B cell (primary cell): ENCODE data around the gene CEP41. TPM values are rescaled to one million over a fixed set of nuclear protein-coding genes. Genes with fewer than 3 reads are reported as not detected.

Experiments
- ATAC-seq: fragments of 200-7000 bp; cut with Tn5 transposase; one replicate; pipeline ENCODE4 v1.10.0; 2021; ENCODE audit warnings: low read depth, mild to moderate bottlenecking, moderate number of reproducible peaks, moderate library complexity
- CTCF ChIA-PET: fragments of 350-600 bp; sonication (Branson Sonifier 250); formaldehyde crosslinking; loops from one replicate; lab custom pipeline; 2021; ENCODE audit warnings: antibody characterized with exemption, inconsistent platforms; lab: Charles Lee
- POLR2A ChIA-PET: fragments of 350-600 bp; sonication (Branson Sonifier 250); formaldehyde crosslinking; loops from one replicate; lab custom pipeline; 2021; ENCODE audit warnings: antibody characterized with exemption; lab: Charles Lee
- DNase-seq: peaks from one replicate; pipeline ENCODE4 v3.0.0; 2013
- H2AFZ ChIP-seq: 2 replicates; pipeline ENCODE4 v1.6.1; 2012; ENCODE audit warnings: mild to moderate bottlenecking, low read depth, low read length; ENCODE audit not compliant: insufficient read depth, poor library complexity, severe bottlenecking
- H3K27ac ChIP-seq, 2 donors: 1 replicate in 1 of 2; 2 replicates in 1 of 2; pipeline ENCODE4 v1.5.1; 2012 to 2013; ENCODE audit warnings: low read length in 2 of 2, mild to moderate bottlenecking in 2 of 2, moderate library complexity in 1 of 2
- H3K27me3 ChIP-seq, 4 experiments: fragments of 200-600 bp in 1 of 4; sonication (generic) in 1 of 4; replicated peaks in 1 of 4; 1 replicate in 2 of 4; 2 replicates in 2 of 4; pipeline versions ENCODE4 v1.6.1 to v1.7.0; 2013 to 2016; ENCODE audit warnings: low read length in 3 of 4, mild to moderate bottlenecking in 2 of 4, mixed read lengths in 1 of 4, moderate library complexity in 1 of 4; ENCODE audit not compliant: insufficient read depth in 4 of 4, control insufficient read depth in 3 of 4; ENCODE audit errors: control extremely low read depth in 1 of 4
- H3K36me3 ChIP-seq, 2 experiments: replicated peaks in 1 of 2; 1 replicate in 1 of 2; 2 replicates in 1 of 2; pipeline versions ENCODE4 v1.6.1 to v1.7.1; 2013; ENCODE audit warnings: low read length in 1 of 2; ENCODE audit not compliant: insufficient read depth in 2 of 2, control insufficient read depth in 1 of 2; ENCODE audit errors: control extremely low read depth in 1 of 2, extremely low read depth in 1 of 2
- H3K4me1 ChIP-seq, 2 donors: fragments of 200-600 bp in 1 of 2; sonication (generic) in 1 of 2; 1 replicate in 1 of 2; 2 replicates in 1 of 2; pipeline versions ENCODE4 v1.5.1 to v1.6.1; 2013 to 2017; ENCODE audit warnings: low read length in 2 of 2; ENCODE audit not compliant: control insufficient read depth in 2 of 2, insufficient read depth in 2 of 2
- H3K4me2 ChIP-seq: replicated peaks from 2 replicates; pipeline ENCODE3; 2012; ENCODE audit warnings: mild to moderate bottlenecking, low read depth, low read length; ENCODE audit not compliant: poor library complexity, severe bottlenecking
- H3K4me3 ChIP-seq, 5 experiments: fragments of 200-600 bp in 1 of 5; sonication (generic) in 1 of 5; 1 replicate in 3 of 5; 2 replicates in 2 of 5; pipeline versions ENCODE4 v1.5.1 to v1.7.0; 2011 to 2016; ENCODE audit warnings: low read length in 4 of 5, mild to moderate bottlenecking in 4 of 5, low read depth in 2 of 5, control low read depth in 1 of 5, moderate library complexity in 1 of 5; ENCODE audit not compliant: insufficient read depth in 1 of 5; ENCODE audit errors: control extremely low read depth in 1 of 5, extremely low read depth in 1 of 5
- H3K79me2 ChIP-seq: fragments of 200-600 bp; sonication (generic); one replicate; pipeline ENCODE4 v1.6.0; 2016; ENCODE audit warnings: low read length; ENCODE audit not compliant: control insufficient read depth, insufficient read depth
- H3K9ac ChIP-seq: fragments of 200-600 bp; sonication (generic); 2 replicates; pipeline ENCODE4 v1.6.1; 2017; ENCODE audit warnings: mild to moderate bottlenecking, low read length, moderate library complexity
- H3K9me3 ChIP-seq, 3 donors: one replicate each; pipeline versions ENCODE4 v1.6.1 to v1.7.1; 2013; ENCODE audit warnings: low read length in 2 of 3; ENCODE audit not compliant: control insufficient read depth in 2 of 3, insufficient read depth in 1 of 3; ENCODE audit errors: control extremely low read depth in 1 of 3
- H4K20me1 ChIP-seq: 2 replicates; pipeline ENCODE4 v1.6.0; 2012; ENCODE audit warnings: mild to moderate bottlenecking, low read length; ENCODE audit not compliant: insufficient read depth, control insufficient read depth, poor library complexity, severe bottlenecking
- H3K27ac Mint-ChIP-seq: one replicate; pipeline ENCODE4 v1.8.0; 2021; ENCODE audit warnings: mixed read lengths
- H3K27me3 Mint-ChIP-seq: one replicate; pipeline ENCODE4 v1.8.0; 2021; ENCODE audit warnings: mixed read lengths
- H3K4me1 Mint-ChIP-seq: one replicate; pipeline ENCODE4 v1.8.0; 2021; ENCODE audit warnings: mixed read lengths
- H3K4me3 Mint-ChIP-seq: one replicate; pipeline ENCODE4 v1.8.0; 2021; ENCODE audit warnings: mixed read lengths
- H3K9me3 Mint-ChIP-seq: one replicate; pipeline ENCODE4 v1.8.0; 2022; ENCODE audit warnings: mixed read lengths; ENCODE audit not compliant: insufficient read depth
- EZH2 ChIP-seq: IDR thresholded peaks from 2 replicates; pipeline ENCODE4 v1.6.1; 2012; ENCODE audit warnings: borderline replicate concordance, low read depth, mild to moderate bottlenecking, moderate library complexity, low read length; ENCODE audit not compliant: insufficient read depth, poor library complexity, severe bottlenecking
- WGBS: methylation state at CpG from one replicate; pipeline ENCODE4 v1.1.5; 2013; ENCODE audit warnings: missing lambda C conversion rate; ENCODE audit not compliant: insufficient coverage; 5-methylcytosine and 5-hydroxymethylcytosine counted together
- intact Hi-C: fragments of 100-400 bp; cut with micrococcal nuclease; formaldehyde crosslinking; loops from one replicate; pipeline ENCODE4 v1.10.0; 2022
- polyA plus RNA-seq: library from polyadenylated mRNA; depleted of rRNA; stranded (reverse); fragments of >200 nt; gene quantifications from 2 replicates; pipeline ENCODE4 v1.2.3, GENCODE V29; 2012
- total RNA-seq, 2 donors: library from RNA; stranded (reverse); fragments of 120-200 nt in 1 of 2; gene quantifications; 1 replicate in 1 of 2; 2 replicates in 1 of 2; pipeline versions ENCODE4 v1.2.3 to v1.2.4, GENCODE V29; 2013 to 2022
- TF ChIP-seq, protein P1 (sequence below): fragments of 200-600 bp; IDR thresholded peaks from one replicate; pipeline ENCODE4 v1.8.0; 2022; ENCODE audit warnings: antibody characterized with exemption, mild to moderate bottlenecking

Gene CEP41
- total and polyA plus RNA-seq, 2 donors (not counting 1 experiment from before 2014, with no cell fraction given), result 3.4 to 5.9 TPM

DNA sequence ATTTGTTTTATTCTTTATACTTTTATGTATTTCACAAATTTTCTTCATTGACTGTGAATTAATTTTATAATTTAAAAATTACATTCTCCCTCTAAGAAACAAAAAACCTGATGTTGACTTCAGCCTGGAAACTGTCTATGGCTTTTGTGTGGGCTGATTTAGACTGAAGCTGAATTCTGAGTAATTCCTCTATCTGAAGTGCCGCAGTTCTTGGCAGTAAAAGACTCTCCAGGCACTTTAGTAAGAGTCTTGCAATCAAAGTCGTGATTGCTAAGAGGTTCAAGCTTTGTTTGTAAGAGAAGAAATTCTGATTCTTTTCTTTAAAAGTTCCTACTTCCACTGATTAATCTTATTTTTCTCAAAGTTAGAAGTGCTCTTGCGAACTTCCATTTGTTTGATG lies 3.4 kb upstream of the CEP41 start:
- DNase-seq (no peak), ATAC-seq (no peak)
- Histone ChIP-seq H3K79me2 (no peaks in the 10 kb centered on the region), H3K4me3 (no peak overlapping the region), H3K36me3 (no peaks in the 10 kb centered on the region), H3K27me3 (no peaks in the 10 kb centered on the region), H2AFZ (no peak overlapping the region), H3K9me3 (peaks cover 0 to 6% (median 5%) of the 10 kb centered on the region in 3 donors), H3K4me2 (no peak overlapping the region), H3K4me1 (peaks cover 4 to 10% of the 10 kb centered on the region in 2 donors), H3K27ac (no peak overlapping the region), H4K20me1 (no peaks in the 10 kb centered on the region), H3K9ac (no peak overlapping the region)
- ChIA-PET POLR2A (no interaction called here), CTCF (no interaction called here)
- WGBS, result 100% methylated on average over 1 of the region's 3 CpGs
- TF ChIP-seq, protein P1, sequence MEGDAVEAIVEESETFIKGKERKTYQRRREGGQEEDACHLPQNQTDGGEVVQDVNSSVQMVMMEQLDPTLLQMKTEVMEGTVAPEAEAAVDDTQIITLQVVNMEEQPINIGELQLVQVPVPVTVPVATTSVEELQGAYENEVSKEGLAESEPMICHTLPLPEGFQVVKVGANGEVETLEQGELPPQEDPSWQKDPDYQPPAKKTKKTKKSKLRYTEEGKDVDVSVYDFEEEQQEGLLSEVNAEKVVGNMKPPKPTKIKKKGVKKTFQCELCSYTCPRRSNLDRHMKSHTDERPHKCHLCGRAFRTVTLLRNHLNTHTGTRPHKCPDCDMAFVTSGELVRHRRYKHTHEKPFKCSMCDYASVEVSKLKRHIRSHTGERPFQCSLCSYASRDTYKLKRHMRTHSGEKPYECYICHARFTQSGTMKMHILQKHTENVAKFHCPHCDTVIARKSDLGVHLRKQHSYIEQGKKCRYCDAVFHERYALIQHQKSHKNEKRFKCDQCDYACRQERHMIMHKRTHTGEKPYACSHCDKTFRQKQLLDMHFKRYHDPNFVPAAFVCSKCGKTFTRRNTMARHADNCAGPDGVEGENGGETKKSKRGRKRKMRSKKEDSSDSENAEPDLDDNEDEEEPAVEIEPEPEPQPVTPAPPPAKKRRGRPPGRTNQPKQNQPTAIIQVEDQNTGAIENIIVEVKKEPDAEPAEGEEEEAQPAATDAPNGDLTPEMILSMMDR, result no peak
- TF ChIP-seq EZH2, result no peak
- intact Hi-C loops, result no loop called here
- H3K9me3 Mint-ChIP-seq, result peaks cover 8% of the 10 kb centered on the region
- H3K27me3 Mint-ChIP-seq, result peaks cover 26% of the 10 kb centered on the region
- no peak overlapping the region for H3K4me3 Mint-ChIP-seq
- H3K27ac Mint-ChIP-seq, result no peak overlapping the region
- H3K4me1 Mint-ChIP-seq, result peaks cover 13% of the 10 kb centered on the region

DNA sequence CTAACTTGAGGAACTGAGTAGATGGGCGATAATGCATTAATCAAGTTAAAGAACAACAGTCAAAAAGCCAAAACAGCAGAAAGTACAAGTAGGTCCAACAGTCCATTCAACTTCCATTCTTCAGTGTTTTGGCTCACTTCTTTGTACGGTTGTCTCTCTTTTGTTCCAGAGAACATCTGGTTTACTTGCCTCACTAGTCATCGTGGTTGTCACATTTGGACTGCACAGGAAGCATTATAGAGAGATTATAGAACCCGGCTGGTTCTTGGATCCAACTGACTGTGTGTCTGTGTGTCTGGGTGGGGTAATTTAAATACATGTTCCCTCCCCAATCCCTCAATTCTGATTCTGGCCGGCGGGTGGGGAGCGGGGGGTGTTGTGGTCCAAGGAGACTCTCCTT lies 1.8 kb upstream of the CEP41 start:
- no peak overlapping the region for H3K27ac Mint-ChIP-seq
- Histone ChIP-seq H3K27ac (no peak overlapping the region), H3K9ac (no peak overlapping the region), H3K79me2 (no peaks in the 10 kb centered on the region), H3K4me3 (no peak overlapping the region), H3K36me3 (no peaks in the 10 kb centered on the region), H3K27me3 (no peaks in the 10 kb centered on the region), H3K4me1 (peaks cover 4 to 10% of the 10 kb centered on the region in 2 donors), H4K20me1 (no peaks in the 10 kb centered on the region), H3K9me3 (peaks cover 0 to 3% (median 2%) of the 10 kb centered on the region in 3 donors), H2AFZ (no peak overlapping the region), H3K4me2 (no peak overlapping the region)
- H3K4me1 Mint-ChIP-seq, result peaks cover 13% of the 10 kb centered on the region
- TF ChIP-seq EZH2, result no peak
- TF ChIP-seq, protein P1, result no peak
- DNase-seq (no peak), ATAC-seq (no peak)
- H3K4me3 Mint-ChIP-seq, result no peak overlapping the region
- CTCF ChIA-PET, result no interaction called here
- WGBS, result 33% methylated on average over 1 of the region's 7 CpGs
- peaks cover 2% of the 10 kb centered on the region for H3K9me3 Mint-ChIP-seq
- peaks cover 17% of the 10 kb centered on the region for H3K27me3 Mint-ChIP-seq
- POLR2A ChIA-PET, result no interaction called here
- intact Hi-C loops, result no loop called here
